Measurements from ENCODE around the gene MRM3.
A peak's percentile ranks its signal among the peaks of the same experiment; 100 is the strongest.
"Not testable (repeated sequence)": the region's sequence is repeated elsewhere in the genome, so short reads cannot be mapped to it uniquely, and the experiment has no call there.

The MRM3 gene

DNA sequence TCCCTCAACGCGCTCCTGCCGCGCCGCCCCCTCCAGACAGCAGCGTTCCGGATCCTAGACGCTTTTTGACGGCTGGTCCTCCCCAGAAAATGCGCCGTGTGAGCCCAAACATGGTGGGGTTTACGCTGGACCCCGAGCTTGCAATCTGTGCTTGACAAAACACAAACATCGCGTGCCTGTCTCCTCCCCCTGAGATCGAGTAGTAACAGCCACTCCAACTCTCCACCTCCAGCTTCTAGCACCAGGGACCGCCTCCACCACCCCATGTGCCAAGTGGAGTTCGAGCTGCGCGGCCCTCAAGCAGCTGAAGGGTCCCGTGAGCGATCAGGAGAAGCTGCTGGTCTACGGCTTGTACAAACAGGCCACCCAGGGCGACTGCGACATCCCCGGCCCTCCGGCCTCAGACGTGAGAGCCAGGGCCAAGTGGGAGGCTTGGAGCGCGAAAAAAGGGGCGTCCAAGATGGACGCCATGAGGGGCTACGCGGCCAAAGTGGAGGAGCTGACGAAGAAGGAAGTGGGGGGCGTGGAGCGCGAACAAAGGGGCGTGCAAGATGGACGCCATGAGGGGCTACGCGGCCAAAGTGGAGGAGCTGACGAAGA lies 29.4 kb upstream of the MRM3 start:
- no peak for FAIRE-seq
- no peak for DNase-seq (ENCODE audit: insufficient read length, low spot score)

DNA sequence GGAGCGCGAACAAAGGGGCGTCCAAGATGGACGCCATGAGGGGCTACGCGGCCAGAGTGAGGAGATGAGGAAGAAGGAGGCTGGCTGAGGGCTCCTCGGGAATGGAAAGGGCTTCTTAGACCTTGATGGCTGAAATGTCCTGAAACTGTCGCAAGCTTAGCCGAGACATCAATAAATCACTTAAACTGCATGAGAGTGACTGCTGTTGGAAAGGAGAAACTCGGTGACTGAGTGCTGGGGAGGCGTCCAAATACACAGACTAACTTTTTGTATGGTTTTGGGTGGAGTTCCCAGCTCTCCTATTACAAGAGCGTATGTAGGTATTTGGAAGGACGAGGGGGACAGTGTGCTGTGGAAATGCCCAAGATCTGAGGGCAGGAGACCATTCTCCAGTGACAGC lies 28.7 kb upstream of the MRM3 start:
- FAIRE-seq (no peak), DNase-seq (ENCODE audit: insufficient read length, low spot score) (no peak)

DNA sequence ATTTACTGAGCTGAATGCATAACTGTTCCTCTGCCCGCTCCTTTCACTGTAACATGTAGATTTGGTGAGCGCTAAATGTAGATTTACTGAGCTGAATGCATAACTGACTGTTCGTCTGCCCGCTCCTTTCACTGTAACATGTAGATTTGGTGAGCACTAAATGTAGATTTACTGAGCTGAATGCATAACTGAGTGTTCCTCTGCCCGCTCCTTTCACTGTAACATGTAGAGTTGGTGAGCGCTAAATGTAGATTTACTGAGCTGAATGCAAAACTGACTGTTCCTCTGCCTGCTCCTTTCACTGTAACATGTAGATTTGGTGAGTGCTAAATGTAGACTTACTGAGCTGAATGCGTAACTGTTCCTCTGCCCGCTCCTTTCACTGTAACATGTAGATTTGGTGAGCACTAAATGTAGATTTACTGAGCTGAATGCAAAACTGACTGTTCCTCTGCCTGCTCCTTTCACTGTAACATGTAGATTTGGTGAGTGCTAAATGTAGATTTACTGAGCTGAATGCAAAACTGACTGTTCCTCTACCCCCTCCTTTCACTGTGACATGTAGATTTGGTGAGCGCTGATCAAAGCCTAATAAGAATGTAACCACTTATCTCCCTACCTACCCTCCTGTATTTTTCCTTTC lies 26.7 kb upstream of the MRM3 start:
- FAIRE-seq = peak; percentile 23
- DNase-seq (ENCODE audit: insufficient read length, low spot score) = not testable (repeated sequence)

DNA sequence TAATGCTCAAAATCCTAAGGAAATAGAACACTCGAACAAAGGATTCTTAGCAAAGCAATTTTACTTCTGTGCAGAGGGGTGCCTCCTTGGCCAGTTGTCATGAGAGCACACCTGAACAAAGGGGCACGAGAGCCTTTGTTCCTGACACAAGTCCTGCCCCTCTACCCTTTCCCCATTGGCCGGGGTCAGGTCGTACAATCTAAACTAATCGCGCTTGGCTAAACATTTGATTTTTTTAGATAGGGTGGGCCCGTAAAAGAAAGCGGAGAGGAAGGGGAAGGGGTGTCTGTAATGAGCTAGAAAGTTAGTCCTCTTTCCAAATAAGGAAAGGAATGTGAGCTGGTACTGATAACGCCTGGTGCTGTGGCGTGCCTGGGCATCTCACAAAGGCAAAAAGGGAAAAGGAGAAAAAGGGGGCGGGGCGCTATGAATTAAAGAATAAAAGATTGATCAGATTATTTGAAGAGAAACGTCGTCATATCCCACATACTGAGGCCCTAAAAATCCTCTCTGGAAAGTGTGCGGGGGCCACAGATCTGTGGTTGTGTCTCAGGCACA lies 26.1 kb upstream of the MRM3 start:
- DNase-seq (ENCODE audit: insufficient read length, low spot score); FAIRE-seq: not testable (repeated sequence)

DNA sequence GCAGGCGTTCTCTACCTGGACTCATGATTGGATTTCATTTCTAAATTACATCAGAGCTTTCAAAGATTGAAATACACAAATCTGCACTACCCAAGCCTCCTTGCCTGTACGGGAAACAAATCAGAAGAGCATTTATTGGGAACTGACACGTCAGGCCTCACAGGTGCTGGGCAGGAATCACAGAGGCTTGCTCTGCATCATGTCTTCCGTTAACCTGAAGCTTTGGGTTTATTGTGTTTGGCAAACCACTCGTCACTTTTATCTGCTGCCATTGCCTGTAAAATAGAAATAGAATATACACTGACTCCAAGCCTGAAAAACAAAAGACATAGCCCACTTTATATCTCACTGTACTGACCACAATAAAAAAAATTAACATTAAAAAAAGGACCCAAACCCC lies 22.2 kb upstream of the MRM3 start:
- FAIRE-seq (no peak), DNase-seq (ENCODE audit: insufficient read length, low spot score) (no peak)

DNA sequence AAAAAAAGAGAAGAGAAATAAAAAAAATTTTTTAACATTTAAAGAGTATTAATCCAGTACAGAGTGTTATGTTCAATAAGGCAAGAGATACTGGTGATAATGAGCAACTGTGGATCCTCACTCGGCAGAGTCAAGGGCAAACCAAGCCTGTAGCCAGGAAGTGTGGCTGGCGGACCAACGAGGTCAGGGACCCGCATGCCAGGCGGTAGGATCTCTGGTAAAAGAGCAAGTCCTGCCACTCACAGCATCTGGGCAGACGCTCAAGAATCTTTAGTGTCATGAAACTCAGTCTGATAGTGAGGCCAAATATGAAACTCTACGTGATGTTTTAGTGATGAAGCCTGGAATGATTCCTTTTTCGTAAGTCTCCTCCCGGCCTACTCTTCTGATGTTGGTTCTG lies 21.8 kb upstream of the MRM3 start:
- DNase-seq (ENCODE audit: insufficient read length, low spot score) = no peak

DNA sequence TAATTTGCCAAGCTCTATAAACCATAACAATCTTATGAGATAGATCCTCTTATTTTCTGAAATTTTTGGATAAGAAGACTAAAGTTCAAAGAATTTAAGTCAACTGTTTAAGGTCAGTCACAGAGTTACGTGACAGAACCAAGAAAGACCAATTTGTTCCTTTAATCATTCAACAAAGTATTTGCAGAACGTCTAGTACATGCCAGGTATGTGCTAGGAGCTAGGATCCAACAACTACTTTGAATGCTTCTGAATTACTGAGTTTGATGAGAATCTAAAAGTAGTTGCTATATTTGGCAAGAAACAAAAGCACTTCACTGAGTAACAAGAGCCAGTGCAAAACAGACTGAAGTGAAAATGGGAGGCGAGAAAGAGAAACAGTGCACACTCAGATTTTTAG lies 15.1 kb upstream of the MRM3 start:
- no peak for FAIRE-seq
- DNase-seq (ENCODE audit: insufficient read length, low spot score) = no peak

More for the DNA sequence above, 21.8 kb upstream of the MRM3 start:
- no peak for FAIRE-seq

DNA sequence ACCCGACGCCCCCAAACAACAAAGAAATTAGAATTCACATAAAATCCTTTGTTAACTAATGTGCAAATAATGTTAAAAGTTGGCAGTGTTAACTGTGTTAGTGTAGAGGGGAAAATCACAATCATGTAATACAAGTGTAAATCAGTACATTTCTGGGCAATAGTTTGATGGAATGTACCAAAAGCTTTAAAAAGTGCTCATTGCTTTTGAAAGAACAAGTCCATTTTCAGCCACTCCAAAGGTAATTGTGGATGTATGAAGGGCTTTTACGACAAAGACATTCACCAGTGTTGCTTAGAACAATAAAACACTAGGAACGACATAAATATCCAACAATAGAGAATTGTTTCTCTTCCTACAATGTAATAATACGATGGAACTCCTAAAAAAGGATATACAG lies 9.1 kb upstream of the MRM3 start:
- FAIRE-seq (no peak), DNase-seq (ENCODE audit: insufficient read length, low spot score) (no peak)

DNA sequence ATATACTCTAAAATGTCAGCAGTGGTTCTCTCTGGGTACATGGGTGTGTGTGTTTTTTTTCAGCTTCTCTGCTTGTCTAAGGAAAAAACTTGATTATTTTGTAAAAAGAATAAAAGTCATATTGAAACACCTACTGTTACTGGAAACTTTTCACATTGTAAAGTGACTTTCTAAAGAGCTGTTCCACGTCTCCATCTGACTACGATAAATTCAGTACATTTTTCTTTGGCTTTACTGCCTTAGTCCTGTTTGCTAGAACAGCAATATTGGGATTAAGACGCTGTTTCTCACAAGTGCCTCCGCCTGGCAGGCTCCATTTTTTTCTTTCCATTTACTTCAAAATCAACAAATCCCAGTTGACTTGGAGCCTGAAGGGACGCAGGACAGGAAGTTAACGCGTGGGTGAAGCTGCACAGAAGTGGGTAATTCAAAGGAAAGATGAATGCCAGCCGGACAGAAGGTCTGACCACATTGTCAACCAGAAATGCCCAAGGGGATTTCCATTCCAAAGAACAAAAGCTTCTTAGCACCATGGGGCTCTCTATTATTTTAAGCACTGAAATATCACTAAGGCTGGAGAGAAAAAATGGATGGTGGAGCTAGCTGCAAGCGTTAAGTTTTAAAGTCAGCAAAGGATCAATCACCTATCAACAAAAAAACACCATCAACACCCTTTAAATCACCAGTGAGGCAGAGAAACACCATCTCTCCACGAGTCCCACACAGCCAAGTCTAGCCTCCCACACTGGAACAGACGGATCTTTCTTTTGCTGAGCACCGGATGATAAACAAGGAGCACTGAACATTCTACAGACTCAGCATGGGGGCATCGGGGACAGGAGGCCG lies 8.5 kb upstream of the MRM3 start:
- FAIRE-seq = no peak
- DNase-seq (ENCODE audit: insufficient read length, low spot score) = no peak

DNA sequence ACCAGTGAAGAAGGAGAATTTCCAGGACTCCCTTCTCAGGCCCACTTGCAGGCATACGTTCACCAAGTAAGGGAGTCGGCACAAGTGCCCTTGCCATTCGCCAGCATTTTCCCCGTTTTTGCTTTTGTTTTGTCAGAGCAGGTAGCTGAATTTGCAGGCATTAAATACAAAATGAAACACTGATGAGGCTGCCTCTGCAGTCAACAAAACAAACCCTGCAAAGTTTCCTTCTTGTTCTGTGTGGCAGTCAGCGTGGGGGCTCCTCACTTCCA lies 7.9 kb upstream of the MRM3 start:
- FAIRE-seq (no peak), DNase-seq (ENCODE audit: insufficient read length, low spot score) (no peak)

DNA sequence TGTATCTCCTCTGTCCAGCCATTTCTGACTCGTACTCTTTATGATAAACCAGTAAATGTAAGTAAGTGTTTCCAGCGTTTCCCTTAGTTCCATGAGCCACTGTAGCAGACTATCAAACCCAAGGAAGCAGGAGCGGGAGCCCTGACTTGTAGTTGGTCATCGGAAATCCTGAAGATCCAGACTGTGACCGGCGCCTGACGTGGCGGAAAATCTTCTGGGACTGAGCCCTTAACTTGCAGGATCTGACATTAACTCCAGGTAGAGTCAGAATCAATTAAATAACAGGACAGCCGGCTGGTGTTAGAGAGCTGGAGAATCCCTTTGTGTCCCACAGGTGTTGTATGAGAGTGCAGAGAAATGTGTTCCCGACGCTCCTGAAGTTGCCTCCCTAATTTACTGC lies 4.1 kb upstream of the MRM3 start:
- DNase-seq (ENCODE audit: insufficient read length, low spot score) (no peak), FAIRE-seq (no peak)

DNA sequence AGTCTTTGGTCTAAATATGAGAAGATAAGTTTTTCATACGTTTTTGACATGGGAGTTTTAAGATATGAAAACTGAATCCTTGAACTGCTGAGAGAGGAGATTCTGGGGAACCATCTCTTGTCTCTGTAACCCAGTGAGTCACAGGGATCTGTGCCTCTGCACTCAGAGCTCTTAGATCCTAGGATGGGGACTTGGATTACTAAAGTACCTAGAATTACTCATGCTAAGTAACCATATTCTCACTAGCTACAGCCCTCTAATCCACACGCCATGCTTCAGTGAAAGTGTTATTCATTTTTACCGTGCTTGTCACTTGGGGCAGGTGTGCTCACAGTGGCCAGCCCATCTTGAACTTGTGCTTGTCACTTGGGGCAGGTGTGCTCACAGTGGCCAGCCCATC lies 2.0 kb downstream of the MRM3 start:
- peak; percentile 80 for FAIRE-seq
- DNase-seq (ENCODE audit: insufficient read length, low spot score) = no peak

DNA sequence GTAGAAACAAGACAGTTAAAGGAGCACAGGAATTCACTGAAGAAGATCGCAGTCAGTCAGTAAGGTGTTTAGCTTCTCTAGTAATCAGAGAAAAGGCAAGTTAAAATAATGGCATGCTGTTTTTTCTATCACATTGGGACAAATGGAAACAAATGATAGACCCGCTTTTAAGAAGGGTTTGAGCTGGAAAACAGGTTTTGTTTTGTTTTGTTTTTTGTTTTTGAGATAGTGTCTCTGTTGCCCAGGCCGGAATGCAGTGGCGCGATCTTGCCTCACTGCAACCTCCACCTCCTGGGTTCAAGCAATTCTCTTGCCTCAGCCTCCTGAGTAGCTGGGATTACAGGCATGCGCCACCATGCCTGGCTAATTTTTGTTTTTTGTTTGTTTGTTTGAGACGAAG lies 3.7 kb downstream of the MRM3 start:
- not testable (repeated sequence) for FAIRE-seq; DNase-seq (ENCODE audit: insufficient read length, low spot score)

DNA sequence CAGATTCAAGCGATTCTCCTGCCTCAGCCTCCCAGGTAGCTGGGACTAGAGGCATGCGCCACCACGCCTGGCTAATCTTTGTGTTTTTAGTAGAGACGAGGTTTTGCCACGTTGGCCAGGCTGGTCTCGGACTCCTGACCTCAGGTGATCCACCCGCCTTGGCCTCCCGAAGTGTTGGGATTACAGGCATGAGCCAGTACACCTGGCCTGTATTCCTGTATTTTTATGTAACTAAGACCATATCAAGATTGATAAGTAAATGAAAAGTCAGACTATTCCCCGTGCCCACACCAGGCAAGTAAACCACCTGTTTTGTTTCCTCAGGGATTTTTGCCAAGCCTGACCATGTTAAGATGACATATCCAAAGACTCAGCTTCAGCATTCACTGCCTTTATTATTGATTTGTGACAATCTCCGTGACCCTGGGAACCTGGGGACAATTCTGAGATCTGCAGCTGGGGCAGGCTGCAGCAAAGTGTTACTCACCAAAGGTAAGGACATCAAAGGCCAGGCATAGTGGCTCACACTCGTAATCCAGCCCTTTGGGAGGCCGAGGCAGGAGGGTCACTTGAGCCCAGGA lies 5.6 kb downstream of the MRM3 start:
- FAIRE-seq (no peak), DNase-seq (ENCODE audit: insufficient read length, low spot score) (no peak)

DNA sequence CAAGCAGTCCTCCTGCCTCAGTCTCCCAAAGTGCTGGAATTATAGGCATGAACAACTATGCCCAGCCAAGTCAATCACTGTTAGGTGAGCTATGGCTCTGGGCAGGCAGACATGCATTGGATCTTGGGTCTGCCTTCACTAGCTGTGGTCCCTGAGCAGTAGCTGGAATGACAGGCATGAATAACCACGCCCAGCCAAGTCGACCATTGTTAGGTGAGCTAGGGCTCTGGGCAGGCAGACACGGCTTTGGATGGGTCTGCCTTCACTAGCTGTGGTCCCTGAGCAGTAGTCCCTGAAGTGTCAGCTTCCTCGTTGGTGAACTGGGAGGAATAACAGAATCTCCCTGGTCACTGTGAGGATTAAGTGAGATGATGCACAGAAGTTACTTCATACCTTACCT lies 6.4 kb downstream of the MRM3 start:
- FAIRE-seq (peak; percentile 13), DNase-seq (ENCODE audit: insufficient read length, low spot score) (no peak)

DNA sequence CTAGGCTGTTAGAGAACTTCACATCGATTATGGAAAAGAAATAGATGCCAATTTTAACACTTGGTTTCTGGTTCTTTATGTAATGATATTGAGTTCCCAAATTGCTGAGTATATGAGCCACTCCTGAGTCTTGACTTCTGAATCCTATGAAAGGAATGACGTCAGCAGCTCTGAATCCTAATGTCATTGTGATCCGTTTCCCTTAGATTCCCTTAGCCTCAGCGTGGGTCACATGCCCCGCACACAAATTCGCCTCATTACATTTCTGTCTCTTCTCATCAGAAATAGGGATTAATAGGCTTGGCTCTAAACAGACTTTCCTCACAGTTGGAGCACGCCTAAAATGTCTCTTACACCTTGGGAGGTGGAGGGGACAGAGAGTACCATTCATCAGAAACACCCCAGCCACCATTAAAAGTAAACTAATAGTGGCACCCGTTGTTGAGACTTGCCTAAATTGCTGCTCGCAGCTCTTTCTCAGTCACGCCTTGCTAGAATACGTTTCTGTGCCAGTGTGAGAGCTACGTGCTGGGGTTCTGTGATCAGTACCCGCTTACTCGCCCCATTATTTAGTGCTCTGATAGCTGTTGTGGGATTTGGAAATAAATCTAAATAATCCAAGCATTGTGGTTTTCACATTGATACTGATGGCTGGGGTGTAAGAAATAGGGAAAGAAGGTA lies 7.1 kb downstream of the MRM3 start:
- FAIRE-seq (no peak), DNase-seq (ENCODE audit: insufficient read length, low spot score) (no peak)

DNA sequence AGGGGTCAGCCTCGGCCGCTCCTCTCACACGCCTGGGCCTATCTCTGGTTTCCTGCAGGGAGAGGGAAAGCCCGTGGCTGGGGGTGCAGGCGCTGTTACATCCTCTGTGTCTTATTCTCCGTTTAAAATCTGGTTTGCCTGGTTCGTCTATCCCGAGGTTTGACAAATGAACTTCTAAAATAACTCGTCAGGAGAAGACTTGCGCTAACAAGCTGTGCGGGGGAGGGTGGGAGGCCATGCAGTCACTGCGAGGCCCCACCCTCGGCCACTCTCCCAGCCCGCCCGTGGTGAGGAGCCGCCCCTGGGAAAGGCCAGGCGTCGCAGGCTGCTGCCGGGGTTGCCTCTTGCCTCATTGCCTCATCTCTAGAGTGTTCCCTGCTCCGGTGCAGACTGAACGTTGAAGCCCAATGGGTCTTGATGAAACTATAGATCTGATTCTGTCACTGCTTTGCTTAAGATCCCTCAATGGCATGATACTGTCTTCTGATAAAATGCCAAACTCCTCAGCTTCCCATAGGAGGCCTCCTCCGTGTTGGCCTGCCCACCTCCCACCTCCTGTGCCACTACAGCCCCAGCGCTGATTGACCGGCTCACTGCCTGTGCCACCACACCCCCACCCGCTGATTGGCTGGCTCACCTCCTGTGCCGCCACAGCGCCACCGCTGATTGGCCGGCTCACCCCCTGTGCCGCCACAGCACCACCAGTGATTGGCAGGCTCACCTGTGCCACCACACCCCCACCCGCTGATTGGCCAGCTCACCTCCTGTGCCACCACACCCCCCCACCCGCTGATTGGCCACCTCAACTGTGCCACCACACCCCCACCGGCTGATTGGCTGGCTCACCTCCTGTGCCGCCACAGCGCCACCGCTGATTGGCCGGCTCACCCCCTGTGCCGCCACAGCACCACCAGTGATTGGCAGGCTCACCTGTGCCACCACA lies 8.0 kb downstream of the MRM3 start:
- peak; percentile 90 for FAIRE-seq
- DNase-seq (ENCODE audit: insufficient read length, low spot score) = not testable (repeated sequence)

DNA sequence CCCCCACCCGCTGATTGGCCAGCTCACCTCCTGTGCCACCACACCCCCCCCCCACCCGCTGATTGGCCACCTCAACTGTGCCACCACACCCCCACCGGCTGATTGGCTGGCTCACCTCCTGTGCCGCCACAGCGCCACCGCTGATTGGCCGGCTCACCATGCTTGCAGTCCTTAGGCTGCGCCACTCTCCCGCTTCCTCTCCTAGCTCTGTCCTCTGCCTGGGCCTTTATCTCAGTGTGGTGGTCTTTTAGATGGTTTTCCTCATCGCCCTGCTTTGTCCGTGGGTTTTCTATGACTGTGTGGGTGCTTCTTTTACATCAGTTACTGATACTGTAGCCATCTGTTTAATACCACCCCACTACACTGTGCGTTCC lies 8.7 kb downstream of the MRM3 start:
- DNase-seq (ENCODE audit: insufficient read length, low spot score); FAIRE-seq: not testable (repeated sequence)

DNA sequence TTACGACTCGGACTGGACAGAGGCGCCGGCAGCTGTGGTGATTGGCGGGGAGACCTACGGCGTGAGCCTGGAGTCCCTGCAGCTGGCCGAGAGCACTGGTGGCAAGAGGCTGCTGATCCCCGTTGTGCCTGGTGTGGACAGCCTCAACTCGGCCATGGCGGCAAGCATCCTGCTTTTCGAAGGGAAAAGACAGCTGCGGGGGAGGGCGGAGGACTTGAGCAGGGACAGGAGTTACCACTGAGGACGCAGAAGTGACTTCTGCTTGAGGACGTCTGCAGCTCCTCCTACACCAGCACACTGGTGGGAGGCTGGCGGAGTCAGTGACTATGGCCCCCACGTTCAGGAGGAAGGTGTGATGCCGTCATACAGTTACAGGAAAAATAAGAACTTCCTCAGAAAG lies 9.7 kb downstream of the MRM3 start:
- DNase-seq (ENCODE audit: insufficient read length, low spot score) (no peak), FAIRE-seq (no peak)

DNA sequence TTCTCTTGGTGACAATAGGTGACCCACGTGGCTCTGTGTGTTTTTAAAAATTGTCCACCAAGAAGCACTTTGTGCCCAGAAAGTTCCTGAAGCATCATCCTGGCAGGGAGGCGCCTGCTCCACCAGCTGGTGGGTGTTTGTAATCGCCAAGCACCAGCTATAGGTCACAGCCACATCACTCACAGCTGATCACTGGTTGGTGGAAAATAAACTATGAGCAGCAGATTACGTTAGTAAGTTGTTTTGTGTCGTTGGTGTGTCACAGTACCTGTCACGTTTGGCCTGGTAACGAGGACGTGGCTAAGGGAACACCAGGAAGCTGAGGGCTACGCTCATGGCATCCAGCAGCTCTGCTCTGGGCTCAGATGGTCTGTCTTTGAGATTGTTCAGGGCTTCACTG lies 10.1 kb downstream of the MRM3 start:
- DNase-seq (ENCODE audit: insufficient read length, low spot score) = no peak
- FAIRE-seq = peak; percentile 31

Measured in HTR-8/SVneo (cell line).